GM19193 (cell line): Measurements from ENCODE around the gene HOXA5.

Experiments
- POLR2A ChIP-seq: IDR thresholded peaks from 4 replicates; pipeline ENCODE4 v1.6.1; 2011; ENCODE audit not compliant: insufficient read depth, insufficient read length; ENCODE audit errors: extremely low read depth

HOXA5 gene

DNA sequence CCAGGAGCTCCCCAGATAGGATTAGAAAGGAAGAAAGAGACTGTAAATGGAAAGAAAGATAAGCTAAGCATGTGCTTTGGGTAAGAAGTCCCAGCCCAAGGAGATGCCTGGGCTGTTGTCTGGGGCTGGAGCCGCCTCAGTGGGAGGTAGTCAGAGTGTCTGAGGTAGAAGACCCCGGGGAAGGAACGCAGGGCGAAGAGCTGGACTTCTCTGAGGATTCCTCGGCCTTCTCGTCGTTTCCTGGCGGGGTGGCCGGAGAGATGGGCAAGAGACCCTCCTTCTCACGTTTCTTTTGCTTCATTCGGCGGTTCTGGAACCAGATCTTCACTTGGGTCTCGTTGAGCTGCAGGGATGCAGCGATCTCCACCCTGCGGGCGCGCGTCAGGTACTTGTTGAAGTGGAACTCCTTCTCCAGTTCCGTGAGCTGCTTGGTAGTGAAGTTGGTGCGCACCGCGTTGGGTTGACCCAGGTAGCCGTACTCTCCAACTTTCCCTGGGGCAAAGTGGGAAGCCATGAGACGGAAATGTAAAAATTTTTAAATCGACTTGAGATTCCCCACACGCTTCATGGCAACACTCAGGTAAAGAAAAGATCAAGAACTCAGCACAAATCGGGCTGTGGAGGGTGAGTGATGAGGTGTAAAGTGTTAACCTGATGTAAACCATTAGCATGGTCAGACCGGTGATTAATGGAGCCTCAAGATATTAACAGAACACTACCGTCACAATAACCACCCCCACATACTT lies 49.0 kb downstream of the HOXA5 start:
- TF ChIP-seq POLR2A, result no peak

DNA sequence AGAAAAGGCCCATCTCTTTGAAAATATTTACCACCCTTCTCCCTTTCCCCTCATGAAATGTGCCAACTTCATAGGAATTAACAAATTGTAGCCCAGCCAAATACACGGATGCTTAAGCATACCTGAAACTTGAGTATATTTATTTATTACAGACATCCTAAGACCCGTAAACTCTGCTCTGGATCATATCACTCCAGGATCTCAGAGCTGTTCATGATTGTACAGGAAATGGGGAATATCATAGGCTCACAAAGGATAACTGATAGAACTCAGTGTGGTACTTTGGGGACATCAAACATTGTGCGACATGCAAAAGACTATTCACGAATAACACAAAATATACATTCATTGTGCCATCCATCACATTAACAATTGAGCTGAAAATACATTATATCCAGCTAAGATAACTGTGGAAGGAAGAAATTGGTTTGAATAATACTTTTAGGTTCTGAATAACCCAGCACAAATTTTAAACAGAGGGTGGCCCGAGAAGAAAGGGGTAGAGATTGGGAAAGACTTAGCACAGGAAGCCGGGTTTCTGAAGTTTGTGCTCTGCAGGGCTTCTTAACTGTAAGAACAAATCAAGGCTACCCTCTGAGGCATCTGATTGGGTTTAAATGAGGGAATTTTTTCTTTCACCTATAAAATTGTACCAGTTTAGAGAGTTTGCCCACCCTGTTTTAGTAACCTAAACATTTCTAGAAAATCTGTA lies 50.1 kb downstream of the HOXA5 start:
- no peak for TF ChIP-seq POLR2A

DNA sequence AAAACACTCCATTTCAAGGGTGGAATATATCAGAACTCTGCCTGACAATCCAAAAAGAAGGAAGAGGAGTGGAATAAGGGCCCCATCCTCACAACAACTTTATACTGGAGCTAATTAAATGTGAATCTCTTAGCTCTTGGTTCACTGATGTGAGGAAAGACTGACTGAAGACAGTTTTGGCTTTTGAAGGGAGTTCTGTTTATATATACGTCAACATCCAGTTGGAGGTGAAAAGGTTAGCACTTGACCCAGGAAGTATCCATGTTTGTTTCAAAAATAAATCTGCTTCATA lies 50.7 kb downstream of the HOXA5 start:
- TF ChIP-seq POLR2A, result no peak

DNA sequence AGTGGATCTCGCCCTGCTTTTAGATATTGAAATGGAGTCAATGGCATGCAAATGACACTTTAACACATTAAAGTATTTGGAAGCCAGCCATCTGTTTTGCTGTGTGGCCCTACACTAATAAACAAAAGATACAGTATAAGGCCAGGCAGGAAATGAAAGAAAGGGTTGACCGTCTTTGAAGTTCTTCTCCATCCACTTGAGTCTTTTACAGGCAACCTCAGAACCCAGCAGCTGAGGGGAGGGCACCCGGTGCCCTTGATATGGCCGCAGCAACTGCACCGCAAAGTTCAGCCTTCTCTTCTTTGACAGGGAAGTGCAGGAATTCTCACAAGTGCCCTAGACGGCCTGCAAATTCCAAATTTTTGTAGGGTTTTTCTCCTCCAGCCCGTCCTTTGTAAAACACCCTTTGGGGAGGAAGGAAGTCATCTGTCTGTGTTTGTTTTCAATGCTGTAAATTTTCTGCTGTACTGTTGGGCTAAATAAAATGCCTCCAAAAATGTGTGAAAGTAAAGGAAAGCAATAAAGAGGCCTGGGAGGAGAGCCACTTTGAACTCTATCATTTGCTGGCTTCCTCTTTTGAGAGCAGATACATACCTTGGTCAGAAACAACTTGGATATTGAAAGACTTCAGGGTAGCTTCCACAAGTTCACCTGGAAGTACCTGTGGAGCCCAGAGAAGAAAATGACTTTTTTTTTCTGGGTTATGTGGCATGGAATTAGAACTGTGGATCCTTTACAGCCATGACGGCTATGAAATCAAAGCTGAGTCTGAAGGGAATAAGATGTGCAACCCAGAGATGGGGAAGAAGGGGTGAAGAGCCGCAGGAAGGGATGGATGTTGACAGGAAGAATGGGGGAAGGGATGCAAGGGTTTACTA lies 51.3 kb downstream of the HOXA5 start:
- TF ChIP-seq POLR2A, result no peak

DNA sequence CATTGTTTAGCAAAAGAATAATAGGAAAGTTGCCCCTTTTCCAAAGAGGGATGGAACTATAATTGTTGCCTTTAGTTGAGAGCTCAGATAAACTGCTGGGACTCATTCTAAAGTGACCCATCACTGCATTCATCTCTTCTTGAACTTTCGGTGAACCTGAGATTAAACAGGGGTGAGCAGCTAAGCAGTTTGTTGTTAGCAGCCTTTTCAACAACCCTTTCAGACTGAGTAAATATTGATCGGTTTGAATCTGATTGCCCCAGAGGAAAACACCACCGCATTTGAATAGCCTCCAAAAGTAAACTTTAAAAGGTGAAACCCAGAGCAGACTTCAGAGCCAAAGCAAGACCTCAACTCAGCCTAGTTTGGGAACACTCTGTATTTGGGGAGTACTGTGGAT lies 52.4 kb downstream of the HOXA5 start:
- TF ChIP-seq POLR2A, result no peak
